ENCODE results near the gene SH2D3C. TPM values are rescaled to one million over a fixed set of nuclear protein-coding genes. Genes with fewer than 3 reads are reported as not detected.

SH2D3C gene
- total and polyA plus RNA-seq, 9 of the 15 experiments (the other 6 are each of a cell fraction or from before 2014, with no cell fraction given) = 0.03 to 1.2 (median 0.22) TPM; not detected in 1

- TF ChIP-seq ZBTB43 (CRISPR knock-in tag; IDR thresholded peaks at IDR 0.05) (no peak), NFYB (IDR thresholded peaks at IDR 0.05; ENCODE audit: extremely low read depth, insufficient read length) (no peak), GATAD2A (IDR thresholded peaks at IDR 0.05) (no peak; the same call in 1 of the 2 replicates), CEBPB (tag; IDR thresholded peaks at IDR 0.05) (no peak), ZNF707 (CRISPR knock-in tag; conservative IDR thresholded peaks at IDR 0.05) (no peak), KAT8 (IDR thresholded peaks at IDR 0.05; ENCODE audit: low read depth) (no peak), TBL1XR1 (IDR thresholded peaks at IDR 0.05; ENCODE audit: low read length in 2 of 2) (no peak; a peak in 1 of 4 replicates), CTCF (IDR thresholded peaks at IDR 0.05 in 2 of 3, conservative IDR thresholded peaks at IDR 0.05 in 1 of 3; ENCODE audit: insufficient read depth in 2 of 3, low read depth in 1 of 3, low read length in 3 of 3) (peak in 1 of 3 experiments; percentile 71; a peak in 3 of 6 replicates), GTF2B (IDR thresholded peaks at IDR 0.05; ENCODE audit: extremely low read depth, insufficient read length) (no peak), RNF219 (CRISPR knock-in tag; IDR thresholded peaks at IDR 0.05) (no peak), ZNF277 (CRISPR knock-in tag; IDR thresholded peaks at IDR 0.05; ENCODE audit: borderline replicate concordance) (no peak), ZNF263 (CRISPR knock-in tag; IDR thresholded peaks at IDR 0.05; ENCODE audit: borderline replicate concordance) (0 out of 2 replicates have a peak, but pooled peaks have one; percentile 8), ILK (tag; IDR thresholded peaks at IDR 0.05; ENCODE audit: borderline replicate concordance, low read depth) (no peak), KDM5B (IDR thresholded peaks at IDR 0.05; ENCODE audit: insufficient replicate concordance, low read depth, low read length) (peak; percentile 30), EZH2 (IDR thresholded peaks at IDR 0.05; ENCODE audit: borderline replicate concordance, low read depth, low read length) (no peak), PRPF4 (IDR thresholded peaks at IDR 0.05; ENCODE audit: insufficient read depth, low read depth, low read length, poor library complexity, severe bottlenecking) (peak; percentile 65), SRF (CRISPR knock-in tag; IDR thresholded peaks at IDR 0.05) (no peak; a peak in 1 of 4 replicates)
These were observed 7.7 kb upstream of the SH2D3C start, which contains the start of gene CDK9 (continued) for GRCh38 chr9:127785933-127786772.

All from K562 (cell line).